GM23338 (cell line): ENCODE data around the gene CHST12. TPM values are rescaled to one million over a fixed set of nuclear protein-coding genes. Genes with fewer than 3 reads are reported as not detected.
A peak's percentile ranks its signal among the peaks of the same experiment; 100 is the strongest.

Source experiments
- ATAC-seq: fragments of 200-7000 bp; cut with Tn5 transposase; 3 replicates; pipeline ENCODE4 v1.9.1; 2020
- DNase-seq: peaks from one replicate; pipeline ENCODE4 v3.0.0-alpha.2; 2015; ENCODE audit warnings: low spot score
- H2AFZ ChIP-seq: fragments of 200-600 bp; sonication (generic); 2 replicates; pipeline ENCODE4 v1.8.0; 2016; ENCODE audit warnings: antibody characterized with exemption, mild to moderate bottlenecking, moderate library complexity
- H3F3A ChIP-seq: fragments of 200-600 bp; sonication (generic); replicated peaks from 2 replicates; pipeline ENCODE4 v1.8.0; 2017; ENCODE audit warnings: antibody characterized with exemption, mixed run types, low read depth
- H3K27ac ChIP-seq: fragments of 200-600 bp; sonication (generic); 2 replicates; pipeline ENCODE4 v1.6.1; 2016; ENCODE audit warnings: low read depth
- H3K27me3 ChIP-seq: fragments of 200-600 bp; sonication (generic); 2 replicates; pipeline ENCODE4 v1.8.0; 2016; ENCODE audit warnings: mild to moderate bottlenecking, mixed run types, moderate library complexity; ENCODE audit not compliant: insufficient read depth
- H3K36me3 ChIP-seq: fragments of 200-600 bp; sonication (generic); 2 replicates; pipeline ENCODE4 v1.8.0; 2016; ENCODE audit warnings: mild to moderate bottlenecking; ENCODE audit not compliant: insufficient read depth
- H3K4me1 ChIP-seq: fragments of 200-600 bp; sonication (generic); 2 replicates; pipeline ENCODE4 v1.8.0; 2016; ENCODE audit warnings: mild to moderate bottlenecking, moderate library complexity; ENCODE audit not compliant: insufficient read depth
- H3K4me2 ChIP-seq: fragments of 200-600 bp; sonication (generic); 2 replicates; pipeline ENCODE4 v1.7.1; 2017; ENCODE audit warnings: mixed run types
- H3K4me3 ChIP-seq: fragments of 200-600 bp; sonication (generic); 2 replicates; pipeline ENCODE4 v1.6.1; 2016; ENCODE audit warnings: mixed run types
- H3K79me2 ChIP-seq: fragments of 200-600 bp; sonication (generic); replicated peaks from 2 replicates; pipeline ENCODE4 v1.8.0; 2017; ENCODE audit warnings: mild to moderate bottlenecking; ENCODE audit not compliant: insufficient read depth
- H3K9me2 ChIP-seq: fragments of 200-600 bp; sonication (generic); 2 replicates; pipeline ENCODE4 v1.8.0; 2017; ENCODE audit not compliant: insufficient read depth
- H4K20me1 ChIP-seq: fragments of 200-600 bp; sonication (generic); replicated peaks from 2 replicates; pipeline ENCODE4 v1.8.0; 2017; ENCODE audit warnings: mild to moderate bottlenecking; ENCODE audit not compliant: insufficient read depth
- H3K27ac Mint-ChIP-seq: 2 replicates; pipeline ENCODE4 v1.8.0; 2020; ENCODE audit warnings: inconsistent platforms, mild to moderate bottlenecking, moderate library complexity, mixed read lengths
- H3K27me3 Mint-ChIP-seq: 3 replicates; pipeline ENCODE4 v1.8.0; 2022; ENCODE audit warnings: low read depth, mild to moderate bottlenecking, moderate library complexity, mixed read lengths, inconsistent platforms; ENCODE audit not compliant: insufficient read depth, poor library complexity
- H3K36me3 Mint-ChIP-seq: 3 replicates; pipeline ENCODE4 v1.8.0; 2021; ENCODE audit warnings: low read depth, mild to moderate bottlenecking, inconsistent platforms, moderate library complexity, mixed read lengths
- H3K4me1 Mint-ChIP-seq: 3 replicates; pipeline ENCODE4 v1.8.0; 2020; ENCODE audit warnings: mild to moderate bottlenecking, inconsistent platforms, mixed read lengths
- H3K4me3 Mint-ChIP-seq: 3 replicates; pipeline ENCODE4 v1.8.0; 2021; ENCODE audit warnings: moderate library complexity, mild to moderate bottlenecking, inconsistent platforms, mixed read lengths
- H3K9me3 Mint-ChIP-seq: 3 replicates; pipeline ENCODE4 v1.8.0; 2020; ENCODE audit warnings: moderate library complexity, mild to moderate bottlenecking, inconsistent platforms, mixed read lengths
- CREB1 ChIP-seq: fragments of 250-450 bp; sonication (Bioruptor Pico); IDR thresholded peaks from 2 replicates; pipeline ENCODE4 v1.5.0; 2020; ENCODE audit warnings: low read depth, mild to moderate bottlenecking, moderate library complexity
- CTCF ChIP-seq, 2 experiments: fragments of 200-600 bp in 1 of 2; sonication (generic) in 1 of 2; conservative IDR thresholded peaks; 2 replicates each; pipeline versions ENCODE4 v1.5.1 to v1.6.1; 2016 to 2017; ENCODE audit warnings: antibody characterized with exemption in 2 of 2, low read depth in 2 of 2, mild to moderate bottlenecking in 2 of 2, moderate library complexity in 1 of 2
- EZH2 ChIP-seq: fragments of 200-600 bp; sonication (generic); IDR thresholded peaks from one replicate; pipeline ENCODE4 v1.8.0; 2017; ENCODE audit warnings: antibody characterized with exemption, mild to moderate bottlenecking, low read depth; ENCODE audit not compliant: unreplicated experiment
- EZH2phosphoT487 ChIP-seq: fragments of 200-600 bp; sonication (generic); IDR thresholded peaks from one replicate; pipeline ENCODE4 v1.8.1; 2018; ENCODE audit warnings: antibody characterized with exemption; ENCODE audit not compliant: unreplicated experiment
- JUNB ChIP-seq: IDR thresholded peaks from one replicate; pipeline ENCODE4 v1.6.1; 2016; ENCODE audit warnings: antibody characterized with exemption; ENCODE audit not compliant: unreplicated experiment
- NANOG ChIP-seq: IDR thresholded peaks from 2 replicates; pipeline ENCODE4 v1.6.1; 2016; ENCODE audit warnings: antibody characterized with exemption, borderline replicate concordance
- POLR2AphosphoS5 ChIP-seq: IDR thresholded peaks from 2 replicates; pipeline ENCODE4 v1.6.1; 2016; ENCODE audit warnings: antibody characterized with exemption, low read depth
- STAT1 ChIP-seq: IDR thresholded peaks from one replicate; pipeline ENCODE4 v1.6.1; 2016; ENCODE audit warnings: antibody characterized with exemption; ENCODE audit not compliant: unreplicated experiment
- ZNF114 ChIP-seq: fragments of 250-450 bp; sonication (Bioruptor Pico); IDR thresholded peaks from 2 replicates; pipeline ENCODE4 v1.5.0; 2020; ENCODE audit warnings: mild to moderate bottlenecking, moderate library complexity
- ZNF331 ChIP-seq: fragments of 250-450 bp; sonication (Bioruptor Pico); IDR thresholded peaks from 2 replicates; pipeline ENCODE4 v1.5.0; 2020; ENCODE audit warnings: low read depth, mild to moderate bottlenecking, moderate library complexity
- ZNF462 ChIP-seq: fragments of 250-450 bp; sonication (Bioruptor Pico); IDR thresholded peaks from 2 replicates; pipeline ENCODE4 v1.5.0; 2020; ENCODE audit warnings: mild to moderate bottlenecking, moderate library complexity
- polyA plus RNA-seq: library from polyadenylated mRNA; unstranded; fragments of >200 nt; fragmentation: Nextera tagmentation; extraction: Ambion mirVana; gene quantifications from 2 replicates; pipeline ENCODE4 v1.2.1, GENCODE V29; 2016
- total RNA-seq: library from RNA; depleted of rRNA; stranded (reverse); fragments of >200 nt; shearing (Covaris generic); gene quantifications from 2 replicates; pipeline ENCODE4 v1.2.3, GENCODE V29; 2014

CHST12 gene
- total and polyA plus RNA-seq, 2 experiments from 2014 or later, result 10.1 to 14.6 TPM

GRCh38 chr7:2435146-2435545 is 31.7 kb downstream of the CHST12 start (continued):
- no peak for TF ChIP-seq ZNF462

GRCh38 chr7:2436341-2437104 is 33.1 kb downstream of the CHST12 start:
- no peaks in the 10 kb centered on the region for H3K27me3 ChIP-seq
- TF ChIP-seq EZH2phosphoT487 (no peak), NANOG (no peak), STAT1 (no peak), ZNF331 (CRISPR knock-in tag) (no peak), JUNB (no peak), POLR2AphosphoS5 (no peak), CREB1 (no peak), CTCF (conservative IDR thresholded peaks at IDR 0.05; ENCODE audit: low read depth in 2 of 2) (no peak), ZNF114 (CRISPR knock-in tag) (no peak), EZH2 (no peak)

More at GRCh38 chr7:2436341-2437104, 33.1 kb downstream of the CHST12 start:
- no peaks in the 10 kb centered on the region for H3K9me2 ChIP-seq
- Mint-ChIP-seq H3K9me3 (no peaks in the 10 kb centered on the region), H3K4me3 (no peak overlapping the region), H3K36me3 (peaks cover 7% of the 10 kb centered on the region), H3K27me3 (peaks cover 4% of the 10 kb centered on the region), H3K27ac (no peak overlapping the region), H3K4me1 (peaks cover 6% of the 10 kb centered on the region; the same call in 1 of the 3 replicates)
- no peaks in the 10 kb centered on the region for H3F3A ChIP-seq
- ATAC-seq (no peak), DNase-seq (no peak)
- H4K20me1 ChIP-seq, result no peaks in the 10 kb centered on the region; the same call in 1 of the 2 replicates
- H3K36me3 ChIP-seq, result no peaks in the 10 kb centered on the region
- no peaks in the 10 kb centered on the region for H3K79me2 ChIP-seq
- H3K4me1 ChIP-seq, result no peaks in the 10 kb centered on the region
- 0 out of 2 replicates have a peak overlapping the region, but pooled peaks have one; percentile 45 for H3K27ac ChIP-seq
- no peak overlapping the region for H2AFZ ChIP-seq
- H3K4me3 ChIP-seq, result no peak overlapping the region
- no peak overlapping the region for H3K4me2 ChIP-seq
